HUDEP-2 (cell line): ENCODE measurements around the gene SERPINI1.

Source experiments
- DNase-seq, 76 experiments: peaks; one replicate each; lab custom pipeline; 2025; ENCODE audit not compliant: unreplicated experiment in 76 of 76; lab: John Stamatoyannopoulos, UW

Gene SERPINI1

GRCh38 chr3:167733961-167734497, 1.5 kb upstream of the SERPINI1 start:
- peak in 5 of 76 experiments; percentile 11 to 40 (median 16) for DNase-seq

DNA sequence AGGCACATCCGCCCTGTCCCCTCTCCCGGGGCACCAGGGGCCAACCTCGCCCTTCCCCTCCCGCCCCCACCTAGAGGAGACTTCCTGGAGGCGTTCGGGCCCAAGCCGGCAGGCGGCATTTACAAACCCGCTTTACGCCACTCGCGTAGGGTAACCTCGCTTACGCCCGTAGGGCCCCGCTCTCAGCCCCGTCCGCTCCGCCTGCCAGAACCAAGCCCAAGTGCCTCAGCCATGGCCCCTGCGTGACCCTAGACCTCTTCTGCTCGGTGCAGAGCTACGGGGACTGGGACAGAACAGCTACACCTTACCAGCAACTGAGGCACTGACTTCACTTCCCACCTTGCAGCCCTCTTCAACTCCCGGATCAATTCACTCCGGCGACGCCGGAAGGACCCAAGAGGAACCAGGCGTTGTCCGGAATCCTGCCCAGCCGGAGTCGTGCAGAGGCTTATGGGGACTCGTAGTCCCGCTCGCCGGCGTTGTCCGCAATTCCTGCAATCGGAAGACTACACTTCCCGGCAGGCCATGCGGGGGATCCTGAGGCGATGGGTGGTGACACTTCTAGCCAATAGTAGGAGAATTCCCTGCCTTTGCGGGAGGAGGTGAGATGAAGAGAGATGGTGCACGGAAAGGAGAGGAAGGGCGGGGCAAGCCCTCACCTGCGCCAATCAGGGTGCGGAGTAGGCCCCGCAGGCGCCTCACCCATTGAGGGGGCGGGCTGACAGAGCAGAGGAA, 856 bp upstream of the SERPINI1 start, which contains the start of gene PDCD10:
TSS of gene PDCD10 (minus strand) at position 395 of the 735 bp plus-strand sequence. CDS start 14,735 bp downstream, outside the sequence.
- peak; percentile 66 to 99 (median 95) for DNase-seq

- DNase-seq: no peak
These were observed 805 bp downstream of the SERPINI1 start for GRCh38 chr3:167736264-167736787.

- DNase-seq: peak in 1 of 76 experiments; percentile 2
These were observed 1.5 kb downstream of the SERPINI1 start for GRCh38 chr3:167736997-167737396.

- no peak for DNase-seq
These were observed 2.5 kb downstream of the SERPINI1 start for GRCh38 chr3:167738037-167738436.

- no peak for DNase-seq
These were observed 3.8 kb downstream of the SERPINI1 start for GRCh38 chr3:167739190-167739810.

GRCh38 chr3:167740961-167741587, 5.6 kb downstream of the SERPINI1 start:
- DNase-seq: peak in 53 of 76 experiments; percentile 3 to 71 (median 35)

GRCh38 chr3:167742338-167742737, 6.8 kb downstream of the SERPINI1 start:
- no peak for DNase-seq

DNA sequence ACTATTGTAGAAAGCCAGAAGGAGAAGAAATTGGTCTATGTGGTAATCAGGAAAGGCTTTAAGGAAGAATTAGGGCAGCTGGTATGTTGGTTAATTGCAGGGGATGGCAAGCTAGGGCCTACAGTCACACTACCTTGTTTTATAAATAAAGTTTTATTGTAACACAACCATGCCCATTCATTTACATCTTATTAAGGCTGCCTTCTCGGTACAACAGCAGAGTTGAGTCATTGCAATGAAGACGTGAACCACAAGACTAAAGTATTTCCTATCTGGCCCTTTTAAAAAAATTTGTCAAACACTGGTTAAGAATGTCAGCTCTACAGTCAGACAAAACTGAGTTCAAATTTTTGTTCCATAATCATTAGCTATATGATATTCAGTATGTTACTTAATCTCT, 8.3 kb downstream of the SERPINI1 start:
- no peak for DNase-seq

DNA sequence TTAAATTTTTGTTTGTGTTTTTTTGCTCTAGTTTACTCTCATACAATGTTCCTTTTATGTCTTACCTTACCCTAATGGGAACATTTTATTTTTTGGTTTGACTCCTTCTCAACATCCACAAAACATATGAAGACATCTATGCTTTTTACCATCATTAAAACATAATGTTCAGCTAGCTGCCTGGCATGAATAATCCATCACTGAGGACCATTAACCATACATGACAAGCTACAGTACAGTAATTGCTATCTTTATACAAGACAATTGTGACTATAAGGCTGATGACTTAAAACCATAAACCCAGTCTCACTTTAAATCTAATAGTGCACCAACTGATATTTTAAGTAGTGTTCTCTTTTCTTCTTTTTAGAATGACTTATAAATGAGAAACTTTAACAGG, 13.7 kb downstream of the SERPINI1 start:
- no peak for DNase-seq

DNA sequence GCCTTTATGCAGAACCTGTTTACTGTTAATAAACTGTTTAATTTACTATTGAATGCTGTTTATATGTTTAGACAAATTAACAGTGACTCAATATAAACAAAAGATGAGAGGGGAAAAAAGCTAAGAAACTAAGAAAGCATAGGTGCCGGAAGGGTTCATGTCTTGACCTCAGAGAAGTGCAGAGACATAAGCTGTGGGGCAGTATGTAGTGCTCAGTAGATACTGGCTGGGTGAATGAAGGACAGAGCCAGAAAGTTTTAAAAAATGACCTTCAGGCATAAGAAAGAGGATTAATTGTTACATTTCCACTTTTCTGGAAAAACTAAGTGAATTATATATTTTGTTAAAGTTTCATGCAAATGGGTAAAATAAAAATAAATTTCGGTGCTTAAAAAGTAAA, 14.2 kb downstream of the SERPINI1 start:
- DNase-seq: no peak

DNA sequence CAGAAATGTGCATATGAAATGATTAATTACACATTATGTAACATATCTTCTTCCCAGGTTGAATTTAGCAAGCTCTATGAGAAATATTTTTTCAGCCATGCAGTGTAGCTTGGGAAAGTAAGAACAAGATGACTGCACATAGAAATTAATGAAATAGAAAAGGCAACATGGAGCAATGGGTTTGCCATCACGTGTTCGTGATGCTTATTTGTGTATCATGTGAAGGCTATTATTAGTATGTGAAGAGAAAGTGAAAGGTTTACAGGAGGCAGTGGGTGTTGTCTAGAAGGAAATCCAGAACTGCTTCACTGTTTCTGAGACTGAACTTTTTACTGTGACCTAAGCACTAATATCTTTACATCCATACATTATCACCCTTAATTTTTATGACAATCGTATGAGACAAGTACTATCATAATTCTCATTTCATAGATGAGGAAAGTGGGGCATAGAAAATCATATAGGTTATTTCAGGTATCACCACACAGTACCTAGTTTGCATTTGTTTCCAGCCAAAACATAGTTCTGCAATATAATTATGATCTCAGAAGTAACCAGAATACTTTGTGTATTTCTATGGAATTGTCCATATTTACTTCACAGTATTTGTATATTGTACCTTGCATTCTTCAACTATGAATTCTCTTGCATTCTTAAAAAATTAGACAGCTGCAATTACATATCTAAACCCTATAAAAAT, 14.9 kb downstream of the SERPINI1 start:
- no peak for DNase-seq

DNA sequence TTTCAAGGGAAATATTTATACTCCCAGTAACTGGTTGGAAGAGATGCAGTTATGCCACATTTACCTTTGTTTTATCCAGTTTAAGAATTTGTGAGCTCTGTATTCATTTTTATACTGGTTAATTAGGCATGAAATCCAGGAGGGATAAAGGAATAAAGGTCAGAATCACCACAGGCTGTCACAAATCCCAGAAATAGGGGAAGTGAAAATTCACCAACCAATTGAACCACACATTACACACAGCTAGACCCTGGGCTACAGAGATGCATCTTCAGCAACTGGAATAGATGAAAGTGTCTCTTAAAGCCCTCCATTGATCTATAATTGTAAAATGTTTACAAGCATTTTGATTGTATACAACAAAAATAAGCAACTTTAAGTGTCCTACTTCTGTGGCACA, 18.5 kb downstream of the SERPINI1 start:
- no peak for DNase-seq

GRCh38 chr3:167761302-167761701, 25.8 kb downstream of the SERPINI1 start:
- no peak for DNase-seq

GRCh38 chr3:167762296-167762695, 26.8 kb downstream of the SERPINI1 start:
- no peak for DNase-seq

GRCh38 chr3:167772992-167773391, 37.5 kb downstream of the SERPINI1 start:
- no peak for DNase-seq

DNA sequence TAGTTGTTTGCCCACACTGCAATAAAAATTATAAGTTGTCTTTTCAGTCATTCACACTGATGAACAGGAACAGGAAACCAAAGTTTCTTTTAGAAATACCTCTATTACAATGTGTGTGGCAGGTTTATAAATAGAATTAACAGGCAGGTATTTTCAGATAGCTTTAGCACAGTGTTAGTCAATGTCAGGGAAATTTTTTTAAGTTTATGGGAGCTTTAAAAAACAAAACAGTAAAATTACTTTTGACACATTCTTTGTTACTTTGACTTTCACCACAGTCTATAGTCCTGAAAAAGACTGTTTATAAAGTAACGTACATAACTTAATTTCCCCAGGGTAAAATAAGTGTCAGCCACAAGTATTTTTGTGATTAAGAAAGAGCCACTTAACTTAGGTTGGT, 38.1 kb downstream of the SERPINI1 start:
- DNase-seq: no peak

DNA sequence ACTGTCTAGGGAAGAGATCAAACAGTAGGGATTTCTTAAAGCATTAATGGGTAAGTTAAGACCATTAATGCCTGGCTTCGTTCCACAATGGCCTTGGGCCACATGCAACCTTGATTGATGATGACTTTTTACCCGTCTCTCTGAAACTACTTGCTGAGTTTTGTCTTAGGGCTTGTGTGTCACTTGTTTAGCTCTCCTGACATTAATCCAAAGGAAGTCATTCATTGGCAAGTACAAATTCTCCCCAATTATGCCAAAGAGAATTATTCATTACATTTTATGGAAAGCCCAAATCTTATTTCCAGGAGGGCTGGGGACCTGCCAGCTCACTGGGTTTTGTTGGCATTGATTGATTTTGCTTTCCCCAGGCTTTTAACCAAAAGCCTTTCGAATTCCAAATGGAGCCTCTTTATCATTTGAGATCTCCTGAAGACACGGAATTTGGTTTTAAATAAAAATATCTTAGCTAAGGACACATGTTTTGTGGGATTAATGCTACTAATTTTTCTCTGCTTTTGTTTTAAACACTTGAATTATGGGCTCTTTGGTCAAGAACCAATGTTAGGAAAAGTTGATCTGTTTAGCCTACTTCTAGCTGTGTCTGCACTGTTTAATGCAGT, 40.7 kb downstream of the SERPINI1 start:
- DNase-seq: no peak

DNA sequence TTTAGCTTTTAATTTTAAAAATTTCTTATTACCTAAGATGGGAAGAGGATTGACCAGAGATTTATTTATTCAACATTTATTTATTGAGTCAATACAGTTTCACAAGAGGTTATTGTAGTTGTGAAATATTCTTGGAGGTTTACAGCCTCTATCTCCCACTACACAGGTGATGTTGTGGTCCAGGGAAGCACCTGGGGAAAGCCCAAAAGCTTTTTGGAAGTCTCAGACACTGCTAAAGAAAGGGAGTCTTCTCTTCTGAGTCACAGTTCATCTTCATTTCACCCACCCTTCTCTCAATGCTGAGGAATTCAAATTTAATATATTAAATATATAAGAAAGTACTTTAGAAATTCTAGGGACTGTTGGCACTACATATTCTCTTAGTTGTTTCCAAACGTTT, 41.8 kb downstream of the SERPINI1 start:
- DNase-seq: no peak

DNA sequence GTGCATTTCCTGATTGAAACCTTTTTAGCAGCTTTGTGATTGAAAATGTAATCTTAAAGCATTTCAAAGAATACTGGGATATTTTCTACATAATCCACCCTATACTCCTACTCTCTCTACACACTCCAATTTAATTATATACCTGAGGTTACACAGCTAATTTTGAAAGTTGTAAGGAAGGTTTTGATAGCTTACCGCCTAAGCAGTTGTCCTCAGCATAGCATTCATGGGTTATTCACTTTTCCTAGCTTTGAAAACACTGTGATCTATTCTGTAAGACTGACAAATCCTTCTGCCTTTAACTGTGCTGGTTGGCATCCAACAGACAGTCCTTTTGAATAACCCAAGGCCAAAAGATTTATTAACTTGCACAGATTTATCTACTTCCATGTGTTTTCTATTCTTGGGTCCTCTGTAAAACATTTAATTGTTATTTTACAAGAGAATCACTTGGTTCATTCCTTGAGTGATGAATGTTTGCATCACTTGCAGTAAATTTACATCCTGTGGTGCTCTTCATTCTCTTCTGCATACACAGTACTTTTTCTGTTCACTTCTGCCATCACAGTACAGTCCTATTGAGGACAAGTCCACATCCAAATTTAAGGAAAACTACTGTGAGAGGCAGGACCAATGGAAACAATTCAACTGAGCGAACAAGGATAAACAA, 44.8 kb downstream of the SERPINI1 start:
- DNase-seq: no peak
